ENCODE data around the gene SLC2A14.
"Not testable (repeated sequence)": the region's sequence is repeated elsewhere in the genome, so short reads cannot be mapped to it uniquely, and the experiment has no call there.

- TF ChIP-seq CTCF, POLR2A (IDR thresholded peaks at IDR 0.05): not testable (repeated sequence)
Measured at GRCh38 chr12:7847226-7848097, 25.3 kb downstream of the SLC2A14 start.
